Panc1 (cell line): ENCODE measurements around the gene CDR2L. TPM values are rescaled to one million over a fixed set of nuclear protein-coding genes. Genes with fewer than 3 reads are reported as not detected.

Source experiments
- ATAC-seq: fragments of 200-7000 bp; cut with Tn5 transposase; 2 replicates; pipeline ENCODE4 v1.9.1; 2020; ENCODE audit warnings: mild to moderate bottlenecking, moderate library complexity
- BruUV-seq: library from RNA; stranded (reverse); fragments of 400-500 nt; replicated peaks from 2 replicates; lab custom pipeline; 2021; lab: Mats Ljungman, UMichigan
- CTCF ChIA-PET: fragments of 300-600 bp; sonication (Branson Sonifier 250); formaldehyde crosslinking; loops from one replicate; lab custom pipeline; 2022; ENCODE audit warnings: antibody characterized with exemption; lab: Charles Lee
- POLR2A ChIA-PET: fragments of 300-600 bp; sonication (Branson Sonifier 250); formaldehyde crosslinking; loops from one replicate; lab custom pipeline; 2022; ENCODE audit warnings: antibody characterized with exemption; lab: Charles Lee
- DNase-seq: peaks from one replicate; pipeline ENCODE4 v3.0.0-alpha.2; 2010; ENCODE audit warnings: low read depth, low spot score
- H3K27ac ChIP-seq: 2 replicates; pipeline ENCODE4 v1.5.1; 2011; ENCODE audit warnings: mild to moderate bottlenecking, low read length, inconsistent platforms
- H3K27me3 ChIP-seq: fragments of 200-500 bp; sonication (Bioruptor generic); 2 replicates; pipeline ENCODE4 v1.6.0; 2014; ENCODE audit warnings: low read length, inconsistent platforms; ENCODE audit not compliant: control insufficient read depth, insufficient read depth
- H3K36me3 ChIP-seq: fragments of 200-500 bp; sonication (Bioruptor generic); 2 replicates; pipeline ENCODE4 v1.5.1; 2014; ENCODE audit warnings: inconsistent platforms, mild to moderate bottlenecking, low read length, moderate library complexity; ENCODE audit not compliant: control insufficient read depth, insufficient read depth
- H3K4me1 ChIP-seq: 2 replicates; pipeline ENCODE4 v1.5.1; 2011; ENCODE audit warnings: inconsistent platforms, mild to moderate bottlenecking, low read length, moderate library complexity; ENCODE audit not compliant: control insufficient read depth, insufficient read depth
- H3K4me3 ChIP-seq, 2 experiments: 2 replicates each; pipeline ENCODE4 v1.5.1; 2011 to 2012; ENCODE audit warnings: low read depth in 2 of 2, low read length in 2 of 2, mild to moderate bottlenecking in 2 of 2, inconsistent platforms in 1 of 2, moderate library complexity in 1 of 2
- H3K9me3 ChIP-seq: fragments of 200-500 bp; sonication (Bioruptor generic); 2 replicates; pipeline ENCODE4 v1.5.1; 2014; ENCODE audit warnings: low read depth, mild to moderate bottlenecking, inconsistent platforms, low read length, moderate library complexity; ENCODE audit not compliant: control insufficient read depth, insufficient read depth
- CTCF ChIP-seq: fragments of 450-650 bp; IDR thresholded peaks from 2 replicates; pipeline ENCODE4 v1.5.1; 2017; ENCODE audit warnings: mild to moderate bottlenecking
- POLR2AphosphoS5 ChIP-seq: IDR thresholded peaks from 2 replicates; pipeline ENCODE4 v1.6.1; 2012; ENCODE audit warnings: mild to moderate bottlenecking, low read depth, low read length, moderate library complexity
- REST ChIP-seq, 2 experiments: IDR thresholded peaks; 2 replicates each; pipeline ENCODE4 v1.6.1; 2011 to 2012; ENCODE audit warnings: low read depth in 2 of 2, control low read depth in 1 of 2, low read length in 1 of 2, mild to moderate bottlenecking in 1 of 2, moderate library complexity in 1 of 2; ENCODE audit not compliant: insufficient read depth in 1 of 2
- SIN3A ChIP-seq: IDR thresholded peaks from 2 replicates; pipeline ENCODE4 v1.6.1; 2012; ENCODE audit warnings: low read depth, mild to moderate bottlenecking, low read length, moderate library complexity, borderline replicate concordance; ENCODE audit not compliant: insufficient read depth
- TCF7L2 ChIP-seq: IDR thresholded peaks from 2 replicates; pipeline ENCODE4 v1.6.1; 2011; ENCODE audit warnings: mild to moderate bottlenecking, low read depth, low read length, inconsistent platforms
- in situ Hi-C: cut with HindIII; loops from 2 replicates; pipeline ENCODE4 v1.10.0; 2016; ENCODE audit warnings: low sequenced_read_pairs, low pct_unique_long_range_greater_than_20kb
- intact Hi-C: fragments of 100-400 bp; cut with micrococcal nuclease; formaldehyde crosslinking; loops from one replicate; pipeline ENCODE4 v1.10.0; 2022; ENCODE audit not compliant: unreplicated experiment
- total RNA-seq: library from RNA; stranded (reverse); gene quantifications from one replicate; pipeline ENCODE4 v1.2.1, GENCODE V29; 2021; ENCODE audit not compliant: unreplicated experiment

The CDR2L gene
- total RNA-seq, 1 experiment from 2014 or later: 32.0 TPM

GRCh38 chr17:75019710-75020109 is 32.3 kb downstream of the CDR2L start:
- ChIA-PET POLR2A (interaction anchor here (0.6 kb wide), 1 partner anchor 113 kb away, joined by 12 read pairs; no protein-coding TSS in a partner anchor), CTCF (interaction anchor here (0.6 to 0.7 kb wide), 2 partner anchors 58 to 1529 kb away, joined by 4 to 5 read pairs; no protein-coding TSS in a partner anchor)
- H3K4me1 ChIP-seq: no peaks in the 10 kb centered on the region
- ATAC-seq (no peak), DNase-seq (no peak)
- H3K9me3 ChIP-seq: no peaks in the 10 kb centered on the region
- no peak overlapping the region for H3K27ac ChIP-seq
- intact Hi-C loops: no loop called here
- peaks cover 2% of the 10 kb centered on the region; the same call in 1 of the 2 replicates for H3K36me3 ChIP-seq
- TF ChIP-seq REST (IDR thresholded peaks at IDR 0.05; ENCODE audit: insufficient read depth in 1 of 2, low read depth in 2 of 2, low read length in 1 of 2) (no peak), SIN3A (no peak), POLR2AphosphoS5 (no peak), TCF7L2 (no peak), CTCF (no peak)
- BruUV-seq: no TSS peak
- no peak overlapping the region for H3K4me3 ChIP-seq
- H3K27me3 ChIP-seq: no peaks in the 10 kb centered on the region
- in situ Hi-C loops: no loop called here

DNA sequence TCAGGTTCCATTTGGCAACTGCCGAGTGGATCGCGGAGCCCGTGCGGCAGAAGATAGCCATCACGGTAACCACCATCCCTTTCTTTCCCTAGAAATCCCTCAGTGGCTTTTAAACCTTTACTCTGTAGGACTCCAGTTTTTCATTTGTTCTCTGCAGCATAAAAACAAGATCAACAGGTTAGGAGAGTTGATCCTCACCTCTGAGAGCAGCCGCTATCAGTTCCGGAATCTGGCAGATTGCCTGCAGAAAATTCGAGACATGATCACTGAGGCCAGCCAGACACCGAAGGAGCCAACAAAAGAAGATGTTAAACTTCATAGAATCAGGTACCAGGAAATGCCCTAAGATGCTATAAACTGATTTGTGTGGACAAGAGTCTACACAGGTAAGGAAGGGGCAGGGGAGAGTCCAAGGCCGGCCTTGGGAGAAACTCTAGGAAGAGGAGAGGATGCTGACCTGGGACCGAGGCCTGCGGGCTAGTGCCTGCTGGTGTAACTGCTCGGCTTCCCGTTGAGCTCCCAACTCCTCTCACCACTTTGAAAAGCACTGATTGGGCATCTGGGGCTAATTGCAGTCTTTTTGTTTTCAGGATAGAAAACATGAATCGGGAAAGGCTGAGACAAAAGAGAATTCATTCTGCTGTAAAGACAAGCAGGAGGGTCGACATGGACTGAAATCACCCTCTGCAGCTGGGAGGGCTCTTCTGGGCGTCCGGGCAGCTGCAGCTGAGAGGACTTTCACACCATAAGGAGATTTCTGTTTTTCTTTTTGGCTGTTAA is 33.1 kb downstream of the CDR2L start:
- no peaks in the 10 kb centered on the region for H3K27me3 ChIP-seq
- H3K36me3 ChIP-seq: peaks cover 2% of the 10 kb centered on the region; the same call in 1 of the 2 replicates
- H3K4me1 ChIP-seq: no peaks in the 10 kb centered on the region
- BruUV-seq: TSS peak; percentile 67
- intact Hi-C loops: no loop called here
- DNase-seq (no peak), ATAC-seq (no peak)
- H3K4me3 ChIP-seq: no peak overlapping the region
- CTCF ChIA-PET: no interaction called here
- TF ChIP-seq SIN3A: no peak
- TF ChIP-seq TCF7L2: no peak
- no peak for TF ChIP-seq CTCF
- TF ChIP-seq POLR2AphosphoS5: no peak
- no peak for TF ChIP-seq REST (IDR thresholded peaks at IDR 0.05; ENCODE audit: insufficient read depth in 1 of 2, low read depth in 2 of 2, low read length in 1 of 2)
- POLR2A ChIA-PET: interaction anchor here (0.6 kb wide), 1 partner anchor 113 kb away, joined by 12 read pairs; no protein-coding TSS in a partner anchor
- in situ Hi-C loops: no loop called here
- H3K27ac ChIP-seq: no peak overlapping the region
- H3K9me3 ChIP-seq: no peaks in the 10 kb centered on the region
